ENCODE measurements around the gene SUGP2. TPM values are rescaled to one million over a fixed set of nuclear protein-coding genes. Genes with fewer than 3 reads are reported as not detected.

SUGP2 gene
- polyA plus RNA-seq, 1 donor from 2014 or later: 204 TPM

GRCh38 chr19:18975011-18975410 lies 58.3 kb downstream of the SUGP2 start:
- H3K79me2 ChIP-seq (replicated peaks; ENCODE audit: insufficient read depth, low read length): no peaks in the 10 kb centered on the region
- no peak for TF ChIP-seq MXI1 (conservative IDR thresholded peaks at IDR 0.05; ENCODE audit: poor library complexity, severe bottlenecking)
- TF ChIP-seq SMC3 (conservative IDR thresholded peaks at IDR 0.05; ENCODE audit: poor library complexity): no peak
- no peak for TF ChIP-seq RAD21 (conservative IDR thresholded peaks at IDR 0.05)
- TF ChIP-seq TAF1 (IDR thresholded peaks at IDR 0.05; ENCODE audit: low read depth): no peak
- TF ChIP-seq EP300 (conservative IDR thresholded peaks at IDR 0.05; ENCODE audit: poor library complexity, severe bottlenecking): no peak
- TF ChIP-seq EZH2 (IDR thresholded peaks at IDR 0.05; ENCODE audit: borderline replicate concordance, insufficient read depth, low read length, poor library complexity, severe bottlenecking): no peak
- TF ChIP-seq, protein P1, sequence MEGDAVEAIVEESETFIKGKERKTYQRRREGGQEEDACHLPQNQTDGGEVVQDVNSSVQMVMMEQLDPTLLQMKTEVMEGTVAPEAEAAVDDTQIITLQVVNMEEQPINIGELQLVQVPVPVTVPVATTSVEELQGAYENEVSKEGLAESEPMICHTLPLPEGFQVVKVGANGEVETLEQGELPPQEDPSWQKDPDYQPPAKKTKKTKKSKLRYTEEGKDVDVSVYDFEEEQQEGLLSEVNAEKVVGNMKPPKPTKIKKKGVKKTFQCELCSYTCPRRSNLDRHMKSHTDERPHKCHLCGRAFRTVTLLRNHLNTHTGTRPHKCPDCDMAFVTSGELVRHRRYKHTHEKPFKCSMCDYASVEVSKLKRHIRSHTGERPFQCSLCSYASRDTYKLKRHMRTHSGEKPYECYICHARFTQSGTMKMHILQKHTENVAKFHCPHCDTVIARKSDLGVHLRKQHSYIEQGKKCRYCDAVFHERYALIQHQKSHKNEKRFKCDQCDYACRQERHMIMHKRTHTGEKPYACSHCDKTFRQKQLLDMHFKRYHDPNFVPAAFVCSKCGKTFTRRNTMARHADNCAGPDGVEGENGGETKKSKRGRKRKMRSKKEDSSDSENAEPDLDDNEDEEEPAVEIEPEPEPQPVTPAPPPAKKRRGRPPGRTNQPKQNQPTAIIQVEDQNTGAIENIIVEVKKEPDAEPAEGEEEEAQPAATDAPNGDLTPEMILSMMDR (IDR thresholded peaks at IDR 0.05; ENCODE audit: poor library complexity, severe bottlenecking): no peak
- TF ChIP-seq REST (IDR thresholded peaks at IDR 0.05; ENCODE audit: borderline replicate concordance): no peak
- no peak for TF ChIP-seq POLR2AphosphoS5 (IDR thresholded peaks at IDR 0.05)
- H3K4me2 ChIP-seq (ENCODE audit: low read length): no peak overlapping the region
- H3K9ac ChIP-seq (ENCODE audit: low read length): no peak overlapping the region
- H3K36me3 ChIP-seq (ENCODE audit: insufficient read depth, low read length): no peaks in the 10 kb centered on the region
- H3F3A ChIP-seq (ENCODE audit: insufficient read depth, low read length, poor library complexity, severe bottlenecking): no peaks in the 10 kb centered on the region
- no peaks in the 10 kb centered on the region for H3K9me3 ChIP-seq (ENCODE audit: low read length)
- H4K20me1 ChIP-seq (ENCODE audit: insufficient read depth): no peaks in the 10 kb centered on the region
- H3K4me3 ChIP-seq (ENCODE audit: low read length): no peak overlapping the region
- no peaks in the 10 kb centered on the region for H3K27me3 ChIP-seq (ENCODE audit: insufficient read depth, low read depth, low read length)
- no peak overlapping the region for H2AFZ ChIP-seq (ENCODE audit: low read depth, low read length)
- H3K9me2 ChIP-seq (ENCODE audit: insufficient read depth, low read length): no peaks in the 10 kb centered on the region
- H3K27ac ChIP-seq (ENCODE audit: low read length): no peak overlapping the region

- Histone ChIP-seq H3K9ac (ENCODE audit: low read length) (no peak overlapping the region), H3K36me3 (ENCODE audit: insufficient read depth, low read length) (no peaks in the 10 kb centered on the region), H3K4me3 (ENCODE audit: low read length) (no peak overlapping the region)
Observed at GRCh38 chr19:18972851-18973250, 60.5 kb downstream of the SUGP2 start.

More at GRCh38 chr19:18972851-18973250, 60.5 kb downstream of the SUGP2 start:
- Histone ChIP-seq H3K4me2 (ENCODE audit: low read length) (no peak overlapping the region), H3K27ac (ENCODE audit: low read length) (no peak overlapping the region), H3F3A (ENCODE audit: insufficient read depth, low read length, poor library complexity, severe bottlenecking) (no peaks in the 10 kb centered on the region), H4K20me1 (ENCODE audit: insufficient read depth) (no peaks in the 10 kb centered on the region), H2AFZ (ENCODE audit: low read depth, low read length) (no peak overlapping the region), H3K79me2 (replicated peaks; ENCODE audit: insufficient read depth, low read length) (no peaks in the 10 kb centered on the region), H3K9me2 (ENCODE audit: insufficient read depth, low read length) (no peaks in the 10 kb centered on the region), H3K9me3 (ENCODE audit: low read length) (no peaks in the 10 kb centered on the region), H3K27me3 (ENCODE audit: insufficient read depth, low read depth, low read length) (no peaks in the 10 kb centered on the region)
- no peak for TF ChIP-seq RAD21 (conservative IDR thresholded peaks at IDR 0.05)
- TF ChIP-seq MXI1 (conservative IDR thresholded peaks at IDR 0.05; ENCODE audit: poor library complexity, severe bottlenecking): no peak
- no peak for TF ChIP-seq TAF1 (IDR thresholded peaks at IDR 0.05; ENCODE audit: low read depth)
- TF ChIP-seq, protein P1 (IDR thresholded peaks at IDR 0.05; ENCODE audit: poor library complexity, severe bottlenecking): no peak
- no peak for TF ChIP-seq EZH2 (IDR thresholded peaks at IDR 0.05; ENCODE audit: borderline replicate concordance, insufficient read depth, low read length, poor library complexity, severe bottlenecking)
- TF ChIP-seq SMC3 (conservative IDR thresholded peaks at IDR 0.05; ENCODE audit: poor library complexity): no peak
- no peak for TF ChIP-seq POLR2AphosphoS5 (IDR thresholded peaks at IDR 0.05)
- TF ChIP-seq EP300 (conservative IDR thresholded peaks at IDR 0.05; ENCODE audit: poor library complexity, severe bottlenecking): no peak
- TF ChIP-seq REST (IDR thresholded peaks at IDR 0.05; ENCODE audit: borderline replicate concordance): no peak

Data from neural cell (in vitro differentiated cells).